GM18520 (cell line): ENCODE results near the gene HDGFL2.

ENCODE experiments used
- ATAC-seq: cut with Tn5 transposase; IDR thresholded peaks from one replicate; pipeline ENCODE4 v1.9.1; 2021; ENCODE audit not compliant: unreplicated experiment

Gene HDGFL2

GRCh38 chr19:4444765-4445741 lies 27.0 kb upstream of the HDGFL2 start:
- no peak for ATAC-seq

GRCh38 chr19:4445963-4446703 lies 26.0 kb upstream of the HDGFL2 start:
- ATAC-seq: no peak

- no peak for ATAC-seq
Observed at GRCh38 chr19:4446704-4447200, 25.3 kb upstream of the HDGFL2 start.

- no peak for ATAC-seq
Observed at GRCh38 chr19:4447327-4448146, 24.6 kb upstream of the HDGFL2 start.

GRCh38 chr19:4448147-4448985 lies 23.7 kb upstream of the HDGFL2 start:
- no peak for ATAC-seq

GRCh38 chr19:4449022-4449638 lies 23.0 kb upstream of the HDGFL2 start:
- no peak for ATAC-seq

- no peak for ATAC-seq
Observed at GRCh38 chr19:4449639-4450028, 22.5 kb upstream of the HDGFL2 start.

GRCh38 chr19:4452230-4452990 lies 19.7 kb upstream of the HDGFL2 start:
- no peak for ATAC-seq

GRCh38 chr19:4453232-4454179 lies 18.6 kb upstream of the HDGFL2 start:
- no peak for ATAC-seq

- ATAC-seq: no peak
Observed at GRCh38 chr19:4454747-4455718, 17.1 kb upstream of the HDGFL2 start.

- ATAC-seq: no peak
Observed at GRCh38 chr19:4455719-4456475, 16.2 kb upstream of the HDGFL2 start.

GRCh38 chr19:4456476-4456842 lies 15.6 kb upstream of the HDGFL2 start:
- ATAC-seq: no peak

GRCh38 chr19:4456843-4457653 lies 15.0 kb upstream of the HDGFL2 start:
- no peak for ATAC-seq

- ATAC-seq: peak; percentile 94
Observed at GRCh38 chr19:4457654-4458395, 14.3 kb upstream of the HDGFL2 start, which contains the start of gene UBXN6. Gene UBXN6 (minus strand): TSS chr19:4457794. CDS start chr19:4457697, 97 bp downstream.
